Esophagus muscularis mucosa (tissue), 3 donors: ENCODE measurements around the gene DGKD.

Experiments used
- CTCF ChIP-seq, 3 experiments: fragments of 200-600 bp in 2 of 3; fragments of 450-650 bp in 1 of 3; sonication (generic) in 2 of 3; IDR thresholded peaks; one replicate each; pipeline ENCODE4 v1.5.1; 2017 to 2019; ENCODE audit warnings: antibody characterized with exemption in 3 of 3, mild to moderate bottlenecking in 2 of 3, moderate library complexity in 1 of 3
- POLR2A ChIP-seq: fragments of 450-650 bp; IDR thresholded peaks from one replicate; pipeline ENCODE4 v1.6.1; 2017; ENCODE audit warnings: antibody characterized with exemption, moderate library complexity, mild to moderate bottlenecking, low read depth
- POLR2AphosphoS5 ChIP-seq, 2 donors: sonication (generic); formaldehyde crosslinking; IDR thresholded peaks; one replicate each; pipeline ENCODE4 v1.6.1; 2017; ENCODE audit warnings: antibody characterized with exemption in 2 of 2

- no peak for TF ChIP-seq POLR2A
- no peak for TF ChIP-seq CTCF (IDR thresholded peaks at IDR 0.05)
- TF ChIP-seq POLR2AphosphoS5 (IDR thresholded peaks at IDR 0.05), result no peak
Observed at GRCh38 chr2:233414777-233415570, 60.7 kb downstream of the DGKD start.
